Neural cell (in vitro differentiated cells): ENCODE data around the gene H2AZ2. TPM values are rescaled to one million over a fixed set of nuclear protein-coding genes. Genes with fewer than 3 reads are reported as not detected.
"Not testable (repeated sequence)": the region's sequence is repeated elsewhere in the genome, so short reads cannot be mapped to it uniquely, and the experiment has no call there.

ENCODE experiments used
- H2AFZ ChIP-seq: fragments of 200-600, 300-800 bp; sonication (generic), shearing (Covaris generic); 2 replicates; pipeline ENCODE4 v1.6.0; 2014; ENCODE audit warnings: low read depth, mild to moderate bottlenecking, antibody characterized with exemption, low read length, moderate library complexity
- H3F3A ChIP-seq: fragments of 200-600 bp; shearing (Covaris generic); 2 replicates; pipeline ENCODE4 v1.6.1; 2016; ENCODE audit warnings: mild to moderate bottlenecking, moderate library complexity, mixed read lengths, antibody characterized with exemption, low read length; ENCODE audit not compliant: insufficient read depth, poor library complexity, severe bottlenecking
- H3K27ac ChIP-seq: fragments of 200-600, 300-800 bp; sonication (generic), shearing (Covaris generic); 2 replicates; pipeline ENCODE4 v1.5.1; 2014; ENCODE audit warnings: mild to moderate bottlenecking, low read length, moderate library complexity
- H3K27me3 ChIP-seq: fragments of 300-800, 200-600 bp; sonication (generic), shearing (Covaris generic); 2 replicates; pipeline ENCODE4 v1.6.0; 2014; ENCODE audit warnings: mild to moderate bottlenecking, low read depth, low read length, moderate library complexity; ENCODE audit not compliant: insufficient read depth
- H3K36me3 ChIP-seq: fragments of 300-800, 200-600 bp; sonication (generic), shearing (Covaris generic); 2 replicates; pipeline ENCODE4 v1.5.1; 2014; ENCODE audit warnings: mild to moderate bottlenecking, antibody characterized with exemption, low read length, moderate library complexity; ENCODE audit not compliant: insufficient read depth
- H3K4me2 ChIP-seq: fragments of 300-800, 200-600 bp; sonication (generic), shearing (Covaris generic); 2 replicates; pipeline ENCODE4 v1.6.0; 2014; ENCODE audit warnings: mild to moderate bottlenecking, low read length
- H3K4me3 ChIP-seq: fragments of 300-800, 200-600 bp; sonication (generic), shearing (Covaris generic); 2 replicates; pipeline ENCODE4 v1.5.1; 2014; ENCODE audit warnings: mild to moderate bottlenecking, low read length, moderate library complexity
- H3K79me2 ChIP-seq: fragments of 200-600 bp; shearing (Covaris generic); replicated peaks from 2 replicates; pipeline ENCODE4 v1.6.0; 2014; ENCODE audit warnings: mild to moderate bottlenecking, low read length, moderate library complexity; ENCODE audit not compliant: insufficient read depth
- H3K9ac ChIP-seq: fragments of 300-800, 200-600 bp; sonication (generic), shearing (Covaris generic); 2 replicates; pipeline ENCODE4 v1.6.1; 2016; ENCODE audit warnings: mild to moderate bottlenecking, low read length, mixed read lengths
- H3K9me2 ChIP-seq: fragments of 200-600 bp; shearing (Covaris generic); 2 replicates; pipeline ENCODE4 v1.6.1; 2016; ENCODE audit warnings: mild to moderate bottlenecking, low read length, mixed read lengths; ENCODE audit not compliant: insufficient read depth
- H3K9me3 ChIP-seq: fragments of 200-600, 300-800 bp; sonication (generic), shearing (Covaris generic); 2 replicates; pipeline ENCODE4 v1.6.1; 2016; ENCODE audit warnings: mild to moderate bottlenecking, mixed run types, low read length, moderate library complexity, mixed read lengths
- H4K20me1 ChIP-seq: fragments of 200-600 bp; shearing (Covaris generic); 2 replicates; pipeline ENCODE4 v1.6.1; 2016; ENCODE audit warnings: mild to moderate bottlenecking, mixed run types; ENCODE audit not compliant: insufficient read depth
- EP300 ChIP-seq: fragments of 450-650 bp; conservative IDR thresholded peaks from 2 replicates; pipeline ENCODE4 v1.6.1; 2014; ENCODE audit warnings: antibody characterized with exemption, mild to moderate bottlenecking, moderate library complexity; ENCODE audit not compliant: poor library complexity, severe bottlenecking
- EZH2 ChIP-seq: fragments of 200-600, 300-800 bp; shearing (Covaris generic), sonication (generic); IDR thresholded peaks from 2 replicates; pipeline ENCODE4 v1.6.1; 2014; ENCODE audit warnings: antibody characterized with exemption, low read length, borderline replicate concordance, mild to moderate bottlenecking; ENCODE audit not compliant: insufficient read depth, poor library complexity, severe bottlenecking
- MXI1 ChIP-seq: fragments of 450-650 bp; conservative IDR thresholded peaks from 2 replicates; pipeline ENCODE4 v1.6.1; 2014; ENCODE audit warnings: antibody characterized with exemption, mild to moderate bottlenecking; ENCODE audit not compliant: poor library complexity, severe bottlenecking
- POLR2AphosphoS5 ChIP-seq: IDR thresholded peaks from 2 replicates; pipeline ENCODE4 v1.6.1; 2012
- RAD21 ChIP-seq: fragments of 450-650 bp; conservative IDR thresholded peaks from 2 replicates; pipeline ENCODE4 v1.6.1; 2014; ENCODE audit warnings: antibody characterized with exemption, mild to moderate bottlenecking, moderate library complexity
- SMC3 ChIP-seq: fragments of 450-650 bp; conservative IDR thresholded peaks from 2 replicates; pipeline ENCODE4 v1.6.1; 2014; ENCODE audit warnings: antibody characterized with exemption, mild to moderate bottlenecking, moderate library complexity; ENCODE audit not compliant: poor library complexity
- TAF1 ChIP-seq: IDR thresholded peaks from 2 replicates; pipeline ENCODE4 v1.6.1; 2012; ENCODE audit warnings: low read depth
- polyA plus RNA-seq: library from polyadenylated mRNA; depleted of rRNA; stranded (reverse); fragments of >200 nt; gene quantifications from 2 replicates; pipeline ENCODE4 v1.2.3, GENCODE V29; 2014
- TF ChIP-seq, protein P1 (sequence below): IDR thresholded peaks from 2 replicates; pipeline ENCODE4 v1.6.1; 2012; ENCODE audit warnings: borderline replicate concordance
- TF ChIP-seq, protein P2 (sequence below): fragments of 450-650 bp; IDR thresholded peaks from 2 replicates; pipeline ENCODE4 v1.5.1; 2014; ENCODE audit warnings: antibody characterized with exemption, mild to moderate bottlenecking, moderate library complexity; ENCODE audit not compliant: poor library complexity, severe bottlenecking

H2AZ2 gene
- polyA plus RNA-seq, 1 donor from 2014 or later: 152 TPM

- no peak for TF ChIP-seq TAF1
Measured at GRCh38 chr7:44872787-44873186, 24.9 kb upstream of the H2AZ2 start (continued).

DNA sequence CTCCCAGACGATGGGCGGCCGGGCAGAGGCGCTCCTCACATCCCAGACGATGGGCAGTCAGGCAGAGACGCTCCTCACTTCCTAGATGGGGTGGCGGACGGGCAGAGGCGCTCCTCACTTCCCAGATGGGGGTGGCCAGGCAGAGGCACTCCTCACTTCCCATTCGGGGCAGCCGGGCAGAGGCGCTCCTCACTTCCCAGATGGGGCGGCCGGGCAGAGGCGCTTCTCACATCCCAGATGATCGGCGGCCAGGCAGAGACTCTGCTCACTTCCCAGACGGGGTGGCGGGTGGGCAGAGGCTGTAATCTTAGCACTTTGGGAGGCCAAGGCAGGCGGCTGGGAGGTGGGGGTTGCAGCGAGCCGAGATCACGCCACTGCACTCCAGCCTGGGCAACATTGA is 24.0 kb upstream of the H2AZ2 start:
- not testable (repeated sequence) for H3K9me2 ChIP-seq, H3K4me3 ChIP-seq, H3F3A ChIP-seq, H2AFZ ChIP-seq, H3K9me3 ChIP-seq, H3K27ac ChIP-seq, H3K79me2 ChIP-seq, H3K27me3 ChIP-seq, H4K20me1 ChIP-seq, H3K4me2 ChIP-seq, H3K36me3 ChIP-seq, H3K9ac ChIP-seq

- H2AFZ ChIP-seq, H3F3A ChIP-seq, H3K79me2 ChIP-seq, H3K36me3 ChIP-seq, H4K20me1 ChIP-seq, H3K27me3 ChIP-seq, H3K9ac ChIP-seq, H3K4me3 ChIP-seq, H3K9me3 ChIP-seq, H3K27ac ChIP-seq, H3K9me2 ChIP-seq, H3K4me2 ChIP-seq: not testable (repeated sequence)
Measured at GRCh38 chr7:44870780-44871179, 22.9 kb upstream of the H2AZ2 start.

DNA sequence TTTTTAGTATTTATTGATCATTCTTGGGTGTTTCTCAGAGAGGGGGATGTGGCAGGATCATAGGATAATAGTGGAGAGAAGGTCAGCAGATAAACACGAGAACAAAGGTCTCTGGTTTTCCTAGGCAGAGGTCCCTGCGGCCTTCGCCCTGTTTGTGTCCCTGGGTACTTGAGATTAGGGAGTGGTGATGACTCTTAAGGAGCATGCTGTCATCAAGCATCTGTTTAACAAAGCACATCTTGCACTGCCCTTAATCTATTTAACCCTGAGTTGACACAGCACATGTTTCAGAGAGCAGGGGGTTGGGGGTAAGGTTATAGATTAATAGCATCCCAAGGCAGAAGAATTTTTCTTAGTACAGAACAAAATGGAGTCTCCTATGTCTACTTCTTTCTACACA is 22.4 kb upstream of the H2AZ2 start:
- H3K9me2 ChIP-seq: not testable (repeated sequence)

GRCh38 chr7:44867073-44867995 is 19.4 kb upstream of the H2AZ2 start:
- Histone ChIP-seq H3K4me2 (no peak overlapping the region), H3K9me3 (no peaks in the 10 kb centered on the region)

More for the DNA sequence above, 22.4 kb upstream of the H2AZ2 start:
- H3K9ac ChIP-seq, H3K4me3 ChIP-seq, H4K20me1 ChIP-seq, H3K9me3 ChIP-seq, H3K79me2 ChIP-seq, H3K27ac ChIP-seq, H3K36me3 ChIP-seq, H2AFZ ChIP-seq, H3F3A ChIP-seq, H3K4me2 ChIP-seq, H3K27me3 ChIP-seq: not testable (repeated sequence)

More at GRCh38 chr7:44867073-44867995, 19.4 kb upstream of the H2AZ2 start:
- Histone ChIP-seq H3K36me3 (no peaks in the 10 kb centered on the region), H2AFZ (no peak overlapping the region), H4K20me1 (no peaks in the 10 kb centered on the region), H3F3A (no peaks in the 10 kb centered on the region), H3K27ac (no peak overlapping the region), H3K4me3 (no peak overlapping the region), H3K79me2 (no peaks in the 10 kb centered on the region), H3K9me2 (no peaks in the 10 kb centered on the region), H3K27me3 (no peaks in the 10 kb centered on the region), H3K9ac (no peak overlapping the region)
- TF ChIP-seq RAD21: no peak
- TF ChIP-seq, protein P1, sequence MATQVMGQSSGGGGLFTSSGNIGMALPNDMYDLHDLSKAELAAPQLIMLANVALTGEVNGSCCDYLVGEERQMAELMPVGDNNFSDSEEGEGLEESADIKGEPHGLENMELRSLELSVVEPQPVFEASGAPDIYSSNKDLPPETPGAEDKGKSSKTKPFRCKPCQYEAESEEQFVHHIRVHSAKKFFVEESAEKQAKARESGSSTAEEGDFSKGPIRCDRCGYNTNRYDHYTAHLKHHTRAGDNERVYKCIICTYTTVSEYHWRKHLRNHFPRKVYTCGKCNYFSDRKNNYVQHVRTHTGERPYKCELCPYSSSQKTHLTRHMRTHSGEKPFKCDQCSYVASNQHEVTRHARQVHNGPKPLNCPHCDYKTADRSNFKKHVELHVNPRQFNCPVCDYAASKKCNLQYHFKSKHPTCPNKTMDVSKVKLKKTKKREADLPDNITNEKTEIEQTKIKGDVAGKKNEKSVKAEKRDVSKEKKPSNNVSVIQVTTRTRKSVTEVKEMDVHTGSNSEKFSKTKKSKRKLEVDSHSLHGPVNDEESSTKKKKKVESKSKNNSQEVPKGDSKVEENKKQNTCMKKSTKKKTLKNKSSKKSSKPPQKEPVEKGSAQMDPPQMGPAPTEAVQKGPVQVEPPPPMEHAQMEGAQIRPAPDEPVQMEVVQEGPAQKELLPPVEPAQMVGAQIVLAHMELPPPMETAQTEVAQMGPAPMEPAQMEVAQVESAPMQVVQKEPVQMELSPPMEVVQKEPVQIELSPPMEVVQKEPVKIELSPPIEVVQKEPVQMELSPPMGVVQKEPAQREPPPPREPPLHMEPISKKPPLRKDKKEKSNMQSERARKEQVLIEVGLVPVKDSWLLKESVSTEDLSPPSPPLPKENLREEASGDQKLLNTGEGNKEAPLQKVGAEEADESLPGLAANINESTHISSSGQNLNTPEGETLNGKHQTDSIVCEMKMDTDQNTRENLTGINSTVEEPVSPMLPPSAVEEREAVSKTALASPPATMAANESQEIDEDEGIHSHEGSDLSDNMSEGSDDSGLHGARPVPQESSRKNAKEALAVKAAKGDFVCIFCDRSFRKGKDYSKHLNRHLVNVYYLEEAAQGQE: no peak
- TF ChIP-seq EZH2: no peak
- TF ChIP-seq EP300: no peak
- TF ChIP-seq POLR2AphosphoS5: no peak
- TF ChIP-seq, protein P2, sequence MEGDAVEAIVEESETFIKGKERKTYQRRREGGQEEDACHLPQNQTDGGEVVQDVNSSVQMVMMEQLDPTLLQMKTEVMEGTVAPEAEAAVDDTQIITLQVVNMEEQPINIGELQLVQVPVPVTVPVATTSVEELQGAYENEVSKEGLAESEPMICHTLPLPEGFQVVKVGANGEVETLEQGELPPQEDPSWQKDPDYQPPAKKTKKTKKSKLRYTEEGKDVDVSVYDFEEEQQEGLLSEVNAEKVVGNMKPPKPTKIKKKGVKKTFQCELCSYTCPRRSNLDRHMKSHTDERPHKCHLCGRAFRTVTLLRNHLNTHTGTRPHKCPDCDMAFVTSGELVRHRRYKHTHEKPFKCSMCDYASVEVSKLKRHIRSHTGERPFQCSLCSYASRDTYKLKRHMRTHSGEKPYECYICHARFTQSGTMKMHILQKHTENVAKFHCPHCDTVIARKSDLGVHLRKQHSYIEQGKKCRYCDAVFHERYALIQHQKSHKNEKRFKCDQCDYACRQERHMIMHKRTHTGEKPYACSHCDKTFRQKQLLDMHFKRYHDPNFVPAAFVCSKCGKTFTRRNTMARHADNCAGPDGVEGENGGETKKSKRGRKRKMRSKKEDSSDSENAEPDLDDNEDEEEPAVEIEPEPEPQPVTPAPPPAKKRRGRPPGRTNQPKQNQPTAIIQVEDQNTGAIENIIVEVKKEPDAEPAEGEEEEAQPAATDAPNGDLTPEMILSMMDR: no peak
- TF ChIP-seq MXI1: no peak
- TF ChIP-seq TAF1: no peak
- TF ChIP-seq SMC3: no peak
